ENCODE measurements around the gene SLC39A1.

Gene SLC39A1

DNA sequence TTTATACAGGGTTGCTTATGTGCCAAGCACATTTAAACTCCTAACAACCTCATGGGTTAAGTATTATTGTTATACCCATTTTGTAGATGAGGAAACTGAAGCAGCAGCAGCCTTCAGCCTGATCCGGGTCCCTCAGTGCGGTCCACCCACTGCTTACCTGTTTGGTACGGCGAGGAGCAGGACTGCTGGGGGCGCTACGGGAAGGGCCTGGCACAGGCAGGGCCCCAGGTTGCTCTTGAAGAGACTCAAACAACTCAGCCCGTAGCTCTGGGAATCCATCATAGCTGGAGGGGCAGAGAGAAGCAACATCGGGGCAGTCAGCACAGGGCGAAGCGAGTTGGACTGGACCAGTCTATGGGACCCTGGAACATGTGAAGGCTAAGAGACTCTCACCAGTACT, 26.0 kb downstream of the SLC39A1 start:
- in situ Hi-C loops (cut with HindIII; ENCODE audit: low pct_ligation_motif_present, low pct_unique_long_range_greater_than_20kb, low sequenced_read_pairs): no loop called here

DNA sequence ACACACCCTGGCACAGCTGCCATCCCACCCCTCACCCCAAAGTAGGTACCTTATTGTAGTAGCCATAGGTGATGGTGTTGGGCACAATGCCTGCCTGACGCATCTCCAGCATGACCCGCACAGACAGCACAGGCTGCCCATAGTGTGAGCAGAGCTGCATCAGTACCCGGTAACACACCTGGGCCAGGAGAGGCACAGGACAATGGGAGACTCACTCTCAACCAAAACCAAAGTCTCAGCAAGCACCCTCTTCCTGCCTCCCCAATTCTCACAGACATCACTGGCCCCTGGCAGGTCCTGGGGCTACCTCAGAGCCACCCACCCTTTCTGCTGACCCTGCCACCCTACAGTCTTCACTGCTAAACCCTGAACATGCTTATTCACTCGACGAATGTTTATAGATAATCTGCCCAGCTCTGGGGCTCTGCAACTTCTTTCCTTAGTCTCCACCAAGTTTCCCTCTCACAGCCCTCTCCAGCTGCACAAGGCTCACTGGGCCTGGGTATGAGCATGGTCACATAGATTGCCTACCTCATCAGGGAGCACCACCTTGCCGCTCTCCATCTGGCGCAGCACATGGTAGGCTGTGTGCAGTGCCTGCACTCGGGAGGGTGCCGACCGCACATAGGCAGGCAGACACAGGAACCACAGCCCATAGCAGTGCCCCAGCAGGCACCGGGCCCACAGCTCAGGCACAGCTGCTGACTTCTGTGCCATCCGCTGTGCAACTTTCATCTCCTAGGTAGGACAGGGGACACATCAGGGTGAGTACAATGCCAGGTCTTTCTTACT, 27.1 kb downstream of the SLC39A1 start:
- in situ Hi-C loops (cut with HindIII; ENCODE audit: low pct_ligation_motif_present, low pct_unique_long_range_greater_than_20kb, low sequenced_read_pairs): no loop called here
- DNase-seq: no peak

More for the DNA sequence above, 26.0 kb downstream of the SLC39A1 start:
- no peak for DNase-seq

- no peak for DNase-seq
- in situ Hi-C loops (cut with HindIII; ENCODE audit: low pct_ligation_motif_present, low pct_unique_long_range_greater_than_20kb, low sequenced_read_pairs): no loop called here
Observed at GRCh38 chr1:153934746-153935145, 28.6 kb downstream of the SLC39A1 start.

GRCh38 chr1:153933955-153934354, 29.4 kb downstream of the SLC39A1 start:
- in situ Hi-C loops (cut with HindIII; ENCODE audit: low pct_ligation_motif_present, low pct_unique_long_range_greater_than_20kb, low sequenced_read_pairs): no loop called here
- no peak for DNase-seq

DNA sequence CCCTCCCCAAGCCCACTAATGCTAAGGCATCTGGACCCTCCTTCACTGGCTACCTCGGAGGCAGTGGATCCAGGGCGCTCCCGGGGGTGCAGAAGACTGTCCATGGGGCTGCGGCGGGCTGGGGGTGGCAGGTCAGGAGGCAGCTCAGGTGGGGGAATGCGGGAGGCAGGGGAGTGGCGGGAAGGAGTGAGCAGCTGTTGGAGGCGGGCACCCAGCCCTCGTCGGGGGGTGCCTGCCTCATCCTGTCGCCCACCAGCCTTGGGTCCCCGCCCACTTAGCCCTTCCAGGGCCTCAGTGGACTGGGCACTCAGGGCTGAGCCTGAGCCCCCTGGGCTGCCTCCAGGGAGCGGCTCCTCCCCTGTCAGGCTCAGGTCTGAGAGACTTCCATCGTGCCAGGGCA, 29.9 kb downstream of the SLC39A1 start:
- in situ Hi-C loops (cut with HindIII; ENCODE audit: low pct_ligation_motif_present, low pct_unique_long_range_greater_than_20kb, low sequenced_read_pairs): no loop called here
- no peak for DNase-seq

DNA sequence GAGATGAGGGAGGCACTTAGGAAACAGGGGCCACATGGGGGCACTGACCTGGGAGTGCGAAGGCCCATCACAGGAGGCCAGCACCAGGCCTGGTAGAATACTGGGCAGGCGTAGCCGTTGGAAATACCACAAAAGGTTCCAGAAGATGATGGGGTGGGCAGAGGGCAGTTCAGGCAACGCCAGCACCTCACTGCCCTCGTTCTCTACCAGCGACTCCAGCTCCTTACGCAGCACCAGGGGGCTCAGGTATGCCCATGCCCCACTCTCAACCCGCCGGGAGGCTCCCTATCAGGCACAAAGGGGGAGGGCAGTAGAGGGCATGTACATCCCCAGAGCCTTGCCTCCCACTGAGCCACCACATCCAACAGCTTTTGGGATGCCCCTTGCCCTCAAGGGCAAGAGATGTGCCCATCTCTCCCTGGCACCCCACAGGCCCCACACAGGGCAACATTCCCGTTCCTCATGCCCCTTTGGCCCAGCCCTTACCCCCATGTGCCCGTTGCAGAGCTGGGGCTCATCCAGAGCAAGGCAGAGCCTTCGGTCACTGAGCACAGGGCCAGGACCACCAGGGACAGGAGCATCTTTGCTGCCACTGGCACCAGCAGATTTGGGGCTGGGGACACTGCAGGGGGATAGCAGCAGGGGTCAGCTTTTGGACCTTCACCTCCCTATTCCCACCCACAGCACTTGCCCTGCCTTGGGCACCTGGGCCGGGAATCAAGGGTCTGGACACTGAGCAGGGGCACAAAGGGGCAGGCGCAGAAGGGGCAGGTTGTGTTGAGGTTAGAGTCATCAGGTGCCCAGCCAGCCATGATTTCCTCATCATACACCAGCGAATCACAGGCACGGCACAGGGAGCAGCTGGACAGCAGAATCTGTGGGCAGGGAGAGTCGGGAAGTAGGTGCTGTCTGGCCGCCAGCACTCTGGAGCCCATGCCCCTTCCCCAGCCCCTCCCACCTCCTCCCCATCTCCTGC, 30.9 kb downstream of the SLC39A1 start:
- in situ Hi-C loops (cut with HindIII; ENCODE audit: low pct_ligation_motif_present, low pct_unique_long_range_greater_than_20kb, low sequenced_read_pairs): no loop called here
- no peak for DNase-seq

GRCh38 chr1:153929981-153930948, 33.1 kb downstream of the SLC39A1 start:
- in situ Hi-C loops (cut with HindIII; ENCODE audit: low pct_ligation_motif_present, low pct_unique_long_range_greater_than_20kb, low sequenced_read_pairs): no loop called here
- DNase-seq: no peak

GRCh38 chr1:153929426-153929825, 33.9 kb downstream of the SLC39A1 start:
- in situ Hi-C loops (cut with HindIII; ENCODE audit: low pct_ligation_motif_present, low pct_unique_long_range_greater_than_20kb, low sequenced_read_pairs): no loop called here
- no peak for DNase-seq

- no peak for DNase-seq
- in situ Hi-C loops (cut with HindIII; ENCODE audit: low pct_ligation_motif_present, low pct_unique_long_range_greater_than_20kb, low sequenced_read_pairs): no loop called here
Observed at GRCh38 chr1:153928791-153929341, 34.5 kb downstream of the SLC39A1 start.

GRCh38 chr1:153928245-153928644, 35.1 kb downstream of the SLC39A1 start:
- in situ Hi-C loops (cut with HindIII; ENCODE audit: low pct_ligation_motif_present, low pct_unique_long_range_greater_than_20kb, low sequenced_read_pairs): no loop called here
- no peak for DNase-seq

GRCh38 chr1:153926405-153926804, 36.9 kb downstream of the SLC39A1 start:
- in situ Hi-C loops (cut with HindIII; ENCODE audit: low pct_ligation_motif_present, low pct_unique_long_range_greater_than_20kb, low sequenced_read_pairs): no loop called here
- DNase-seq: no peak

GRCh38 chr1:153922972-153923925, 40.1 kb downstream of the SLC39A1 start, which contains the start of gene GATAD2B:
Gene GATAD2B (minus strand): TSS chr1:153922972. CDS start chr1:153828347, 94,625 bp downstream.
- in situ Hi-C loops (cut with HindIII; ENCODE audit: low pct_ligation_motif_present, low pct_unique_long_range_greater_than_20kb, low sequenced_read_pairs): no loop called here
- peak; percentile 100 for DNase-seq

DNA sequence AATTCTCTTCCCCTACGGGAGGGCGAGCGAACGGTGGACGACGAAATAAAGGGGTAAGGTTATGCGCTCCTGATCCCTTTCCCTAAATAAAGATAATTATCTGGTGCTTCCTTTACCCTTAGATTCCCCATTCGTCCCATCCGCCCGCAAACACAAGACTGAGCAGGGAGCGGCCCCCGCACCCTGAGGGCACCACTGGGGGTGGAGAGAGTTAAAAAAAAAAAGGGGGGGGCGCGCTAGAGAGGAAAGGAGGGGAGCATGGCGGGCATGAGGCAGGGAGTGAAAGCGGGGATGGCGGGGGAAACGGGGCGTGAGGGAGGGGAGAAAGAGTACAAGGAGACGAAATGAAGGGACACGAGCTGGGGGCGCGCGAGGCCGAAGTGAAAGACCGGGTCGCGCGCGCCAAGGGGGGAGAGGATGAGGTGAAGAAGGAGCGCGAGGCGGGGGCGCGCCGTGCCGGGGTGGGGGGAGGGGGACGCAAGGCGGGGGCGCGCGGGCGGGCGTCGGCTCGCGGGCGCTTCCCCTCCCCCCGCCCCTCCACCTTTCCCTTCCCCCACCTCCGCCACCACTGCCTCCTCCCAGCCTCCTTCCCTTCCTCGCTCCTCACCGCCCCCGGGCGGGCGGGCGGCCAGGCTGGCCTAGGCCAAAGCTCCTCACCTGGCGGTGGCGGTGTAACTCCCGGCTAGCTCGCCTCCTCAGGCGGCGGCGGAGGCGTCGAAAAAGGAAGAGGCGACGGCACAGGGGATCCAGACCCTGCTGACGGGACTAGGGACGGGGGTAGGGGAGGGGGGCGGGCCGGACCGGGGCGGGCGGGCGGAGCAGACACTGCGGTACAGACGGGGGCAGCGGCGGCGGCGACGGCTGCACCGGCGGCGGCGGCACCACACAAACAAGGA, 41.0 kb downstream of the SLC39A1 start:
- in situ Hi-C loops (cut with HindIII; ENCODE audit: low pct_ligation_motif_present, low pct_unique_long_range_greater_than_20kb, low sequenced_read_pairs): no loop called here
- DNase-seq: peak; percentile 72

- peak; percentile 37 for DNase-seq
Observed at GRCh38 chr1:153921803-153922075, 41.6 kb downstream of the SLC39A1 start.

DNA sequence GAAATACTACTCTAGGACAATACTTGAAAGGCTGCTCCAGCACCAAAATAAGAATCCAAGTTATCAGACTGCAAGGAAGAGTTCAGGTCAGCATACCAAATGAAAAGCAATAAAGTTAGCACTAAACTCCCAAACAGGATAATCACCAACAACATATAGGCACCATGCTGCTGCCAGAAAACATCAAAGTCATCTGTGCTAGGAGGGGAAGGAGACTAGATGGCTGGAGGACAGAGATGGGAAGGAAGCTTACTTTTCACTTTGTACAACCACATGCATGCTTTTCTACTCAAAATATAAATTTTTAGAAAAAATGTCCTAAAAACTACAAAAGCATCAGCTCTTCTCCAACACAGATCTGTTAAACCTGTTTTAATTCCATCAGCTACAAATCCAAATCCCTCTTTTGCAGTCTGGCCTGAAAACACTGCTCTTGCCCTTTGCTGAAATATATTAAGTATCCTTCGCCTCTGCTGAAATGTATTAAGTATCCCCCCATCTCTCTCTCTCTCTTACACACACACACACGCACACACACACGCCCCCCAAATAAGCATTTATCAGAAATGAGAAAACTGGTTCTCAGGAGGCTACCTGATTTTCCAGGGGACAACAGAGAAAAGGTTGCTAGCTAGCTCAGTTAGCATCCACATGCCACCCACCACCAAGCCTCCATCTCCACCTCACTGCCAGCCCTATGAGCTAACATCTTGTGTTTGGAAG, 42.1 kb downstream of the SLC39A1 start:
- no peak for DNase-seq
- in situ Hi-C loops (cut with HindIII; ENCODE audit: low pct_ligation_motif_present, low pct_unique_long_range_greater_than_20kb, low sequenced_read_pairs): no loop called here

More at GRCh38 chr1:153921803-153922075, 41.6 kb downstream of the SLC39A1 start:
- in situ Hi-C loops (cut with HindIII; ENCODE audit: low pct_ligation_motif_present, low pct_unique_long_range_greater_than_20kb, low sequenced_read_pairs): no loop called here
